HUES64 (cell line): ENCODE measurements around the gene TRAPPC10.

Experiments used
- H3K27ac ChIP-seq: 2 replicates; pipeline ENCODE4 v1.7.0; 2013; ENCODE audit warnings: low read depth, low read length, inconsistent platforms
- H3K27me3 ChIP-seq: 2 replicates; pipeline ENCODE4 v1.6.1; 2013; ENCODE audit warnings: mild to moderate bottlenecking, low read length; ENCODE audit not compliant: insufficient read depth
- H3K36me3 ChIP-seq: 2 replicates; pipeline ENCODE4 v1.6.1; 2013; ENCODE audit warnings: mild to moderate bottlenecking, low read length; ENCODE audit not compliant: insufficient read depth
- H3K4me1 ChIP-seq: 2 replicates; pipeline ENCODE4 v1.6.1; 2013; ENCODE audit warnings: mild to moderate bottlenecking, low read length, moderate library complexity; ENCODE audit not compliant: insufficient read depth
- H3K4me3 ChIP-seq: 2 replicates; pipeline ENCODE4 v1.5.1; 2013; ENCODE audit warnings: mild to moderate bottlenecking, low read length, moderate library complexity
- H3K9ac ChIP-seq: 2 replicates; pipeline ENCODE4 v1.6.1; 2013; ENCODE audit warnings: mild to moderate bottlenecking, low read depth, low read length
- H3K9me3 ChIP-seq: 2 replicates; pipeline ENCODE4 v1.6.1; 2013; ENCODE audit warnings: low read depth, low read length; ENCODE audit not compliant: insufficient read depth
- WGBS: fragments of 150-250, 120-280 bp; methylation state at CpG from one replicate; pipeline ENCODE4 v1.1.7; 2013; ENCODE audit warnings: missing lambda C conversion rate; 5-methylcytosine and 5-hydroxymethylcytosine counted together

TRAPPC10 gene

DNA sequence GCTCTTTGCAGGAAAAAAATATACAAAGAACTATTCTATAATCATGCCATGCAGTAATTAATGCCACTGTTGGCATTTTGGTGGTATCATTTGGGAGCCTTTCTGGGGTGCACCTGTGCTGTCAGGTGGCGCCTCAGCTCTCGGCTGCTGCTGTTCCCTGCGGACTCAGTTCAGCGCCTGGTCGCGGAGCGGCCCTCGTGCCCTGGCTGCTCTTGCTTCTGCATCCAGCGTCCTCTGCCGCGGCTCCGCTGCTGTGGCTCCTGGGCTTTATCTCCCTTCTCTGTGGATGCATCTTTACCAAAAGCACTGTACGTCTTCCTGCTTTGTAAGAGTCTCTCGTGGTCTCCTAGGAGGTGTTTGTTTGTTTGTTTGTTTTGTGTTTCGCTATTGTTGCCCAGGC lies 60.0 kb downstream of the TRAPPC10 start:
- H3K9ac ChIP-seq = no peak overlapping the region
- peaks cover 1% of the 10 kb centered on the region; the same call in 1 of the 2 replicates for H3K4me1 ChIP-seq
- WGBS = 95% methylated on average over 15 of the region's 15 CpGs
- no peaks in the 10 kb centered on the region for H3K27me3 ChIP-seq
- H3K9me3 ChIP-seq = no peaks in the 10 kb centered on the region
- H3K27ac ChIP-seq = no peak overlapping the region
- H3K36me3 ChIP-seq = peaks cover 44% of the 10 kb centered on the region
- H3K4me3 ChIP-seq = no peak overlapping the region

DNA sequence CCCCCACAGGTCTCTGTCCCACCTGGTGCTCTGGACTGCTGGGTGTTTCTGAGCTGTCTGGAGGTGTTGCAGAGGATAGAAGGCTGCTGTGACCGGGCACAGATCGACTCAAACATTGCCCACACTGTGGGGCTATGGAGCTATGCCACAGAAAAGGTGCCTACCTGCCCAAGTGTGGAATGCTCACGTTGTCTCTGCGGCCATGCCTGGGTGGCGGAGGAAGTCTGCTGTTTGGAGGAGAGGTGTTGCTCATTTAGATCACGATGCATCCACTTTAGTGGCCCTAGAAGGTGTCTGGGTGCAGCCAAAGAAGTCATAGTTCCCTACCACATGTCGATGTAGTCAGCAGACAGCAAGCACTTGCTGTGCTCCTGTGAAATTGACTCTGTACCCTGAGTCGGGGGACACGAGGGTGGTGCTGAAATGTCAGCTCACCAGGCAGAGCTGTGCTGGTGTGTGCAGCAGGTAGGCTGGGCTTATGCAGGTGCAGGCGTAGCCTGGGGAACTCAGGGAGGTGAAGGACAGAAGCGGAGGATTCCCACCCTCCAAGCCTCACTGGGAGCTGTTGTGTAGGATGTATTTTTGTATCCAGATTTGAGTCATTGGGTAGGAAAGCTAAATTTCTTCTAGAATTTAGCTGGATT lies 62.3 kb downstream of the TRAPPC10 start:
- Histone ChIP-seq H3K4me1 (0 out of 2 replicates have a peak, but pooled peaks cover 4% of the 10 kb centered on the region), H3K27me3 (no peaks in the 10 kb centered on the region), H3K9me3 (no peaks in the 10 kb centered on the region), H3K4me3 (no peak overlapping the region), H3K9ac (no peak overlapping the region), H3K36me3 (peaks cover 59% of the 10 kb centered on the region), H3K27ac (no peak overlapping the region)
- 94% methylated on average over 11 of the region's 11 CpGs for WGBS

GRCh38 chr21:44076316-44076715 lies 64.2 kb downstream of the TRAPPC10 start:
- H3K27me3 ChIP-seq = no peaks in the 10 kb centered on the region
- H3K9me3 ChIP-seq = no peaks in the 10 kb centered on the region
- H3K4me1 ChIP-seq = 0 out of 2 replicates have a peak, but pooled peaks cover 4% of the 10 kb centered on the region
- H3K4me3 ChIP-seq = no peak overlapping the region
- H3K36me3 ChIP-seq = peaks cover 74% of the 10 kb centered on the region
- H3K27ac ChIP-seq = no peak overlapping the region
- WGBS = 93% methylated on average over 5 of the region's 5 CpGs
- H3K9ac ChIP-seq = no peak overlapping the region

DNA sequence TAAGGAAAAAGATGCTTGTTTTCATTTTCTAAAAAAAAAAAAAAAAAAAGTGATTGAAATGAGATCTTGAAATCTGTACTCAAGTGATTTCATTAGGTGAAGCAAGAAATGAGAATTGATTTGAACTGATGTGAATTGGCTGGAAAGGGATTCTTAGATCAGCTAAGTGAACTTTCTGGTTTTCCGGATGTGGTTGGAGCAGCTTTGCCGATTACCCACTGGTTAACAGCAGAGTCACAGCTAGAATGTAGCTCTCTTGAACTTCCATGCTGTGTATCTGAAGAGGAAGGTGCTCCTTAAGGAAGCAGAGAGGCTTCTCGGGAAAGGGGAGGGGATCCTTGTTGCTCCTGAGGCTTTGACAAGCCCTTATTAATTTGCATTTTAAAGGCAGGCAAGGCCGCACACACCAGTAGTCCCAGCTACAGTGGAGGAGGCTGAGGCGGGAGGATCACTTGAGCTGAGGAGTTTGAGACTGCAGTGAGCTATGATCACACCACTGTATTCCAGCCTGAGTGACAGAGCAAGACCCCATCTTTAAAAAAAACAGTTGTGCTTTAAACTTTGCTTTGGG lies 66.4 kb downstream of the TRAPPC10 start:
- no peak overlapping the region for H3K4me3 ChIP-seq
- 65% methylated on average over 5 of the region's 5 CpGs for WGBS
- H3K27ac ChIP-seq = no peak overlapping the region
- 0 out of 2 replicates have a peak, but pooled peaks cover 4% of the 10 kb centered on the region for H3K4me1 ChIP-seq
- no peaks in the 10 kb centered on the region for H3K9me3 ChIP-seq
- H3K27me3 ChIP-seq = no peaks in the 10 kb centered on the region
- peaks cover 90% of the 10 kb centered on the region for H3K36me3 ChIP-seq
- no peak overlapping the region for H3K9ac ChIP-seq

- 0 out of 2 replicates have a peak, but pooled peaks cover 4% of the 10 kb centered on the region for H3K4me1 ChIP-seq
- no peaks in the 10 kb centered on the region for H3K27me3 ChIP-seq
- H3K9me3 ChIP-seq = no peaks in the 10 kb centered on the region
- H3K9ac ChIP-seq = no peak overlapping the region
- 90% methylated on average over 2 of the region's 3 CpGs for WGBS
- H3K36me3 ChIP-seq = peaks cover 93% of the 10 kb centered on the region
- H3K4me3 ChIP-seq = no peak overlapping the region
- H3K27ac ChIP-seq = no peak overlapping the region
Measured at GRCh38 chr21:44079446-44079845, 67.3 kb downstream of the TRAPPC10 start.

GRCh38 chr21:44079846-44080245 lies 67.7 kb downstream of the TRAPPC10 start:
- Histone ChIP-seq H3K9ac (no peak overlapping the region), H3K4me1 (0 out of 2 replicates have a peak, but pooled peaks cover 4% of the 10 kb centered on the region), H3K4me3 (no peak overlapping the region), H3K36me3 (peaks cover 93% of the 10 kb centered on the region), H3K27me3 (no peaks in the 10 kb centered on the region), H3K9me3 (no peaks in the 10 kb centered on the region), H3K27ac (no peak overlapping the region)
- WGBS = 97% methylated on average over 6 of the region's 7 CpGs

DNA sequence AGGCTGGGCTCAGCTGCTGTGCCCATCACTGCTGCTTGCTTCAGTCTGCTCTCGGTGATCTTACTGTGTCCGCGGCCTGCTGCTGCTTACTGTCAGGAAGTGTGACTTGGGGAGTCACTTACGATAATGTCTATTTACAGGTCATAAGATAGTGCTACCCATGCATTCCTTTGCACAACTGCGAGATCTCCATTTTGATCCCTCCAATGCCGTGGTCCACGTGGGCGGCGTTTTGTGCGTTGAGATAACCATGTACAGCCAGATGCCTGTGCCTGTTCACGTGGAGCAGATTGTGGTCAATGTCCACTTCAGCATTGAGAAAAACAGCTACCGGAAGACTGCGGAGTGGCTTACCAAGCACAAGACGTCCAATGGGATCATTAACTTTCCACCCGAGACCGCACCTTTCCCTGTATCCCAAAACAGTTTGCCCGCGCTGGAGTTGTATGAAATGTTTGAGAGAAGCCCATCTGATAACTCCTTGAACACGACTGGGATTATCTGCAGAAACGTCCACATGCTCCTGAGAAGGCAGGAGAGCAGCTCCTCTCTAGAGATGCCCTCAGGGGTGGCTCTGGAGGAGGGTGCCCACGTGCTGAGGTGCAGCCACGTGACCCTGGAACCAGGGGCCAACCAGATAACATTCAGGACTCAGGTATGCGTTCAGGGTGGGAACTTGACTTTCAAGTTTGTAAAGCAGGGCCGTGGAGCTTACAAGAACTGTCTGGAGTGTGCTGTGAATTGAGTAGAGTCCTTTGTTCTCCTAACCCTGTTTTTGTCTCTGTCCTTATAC lies 70.7 kb downstream of the TRAPPC10 start:
- H3K36me3 ChIP-seq = peaks cover 92% of the 10 kb centered on the region
- H3K9ac ChIP-seq = no peak overlapping the region
- H3K27me3 ChIP-seq = no peaks in the 10 kb centered on the region
- no peaks in the 10 kb centered on the region for H3K9me3 ChIP-seq
- no peak overlapping the region for H3K4me3 ChIP-seq
- 97% methylated on average over 24 of the region's 24 CpGs for WGBS
- 0 out of 2 replicates have a peak, but pooled peaks cover 4% of the 10 kb centered on the region for H3K4me1 ChIP-seq
- no peak overlapping the region for H3K27ac ChIP-seq

GRCh38 chr21:44083631-44084291 lies 71.7 kb downstream of the TRAPPC10 start:
- H3K4me3 ChIP-seq = no peak overlapping the region
- H3K36me3 ChIP-seq = peaks cover 92% of the 10 kb centered on the region
- no peaks in the 10 kb centered on the region for H3K27me3 ChIP-seq
- no peaks in the 10 kb centered on the region for H3K4me1 ChIP-seq
- no peak overlapping the region for H3K9ac ChIP-seq
- WGBS = 95% methylated on average over 16 of the region's 16 CpGs
- no peak overlapping the region for H3K27ac ChIP-seq
- no peaks in the 10 kb centered on the region for H3K9me3 ChIP-seq

DNA sequence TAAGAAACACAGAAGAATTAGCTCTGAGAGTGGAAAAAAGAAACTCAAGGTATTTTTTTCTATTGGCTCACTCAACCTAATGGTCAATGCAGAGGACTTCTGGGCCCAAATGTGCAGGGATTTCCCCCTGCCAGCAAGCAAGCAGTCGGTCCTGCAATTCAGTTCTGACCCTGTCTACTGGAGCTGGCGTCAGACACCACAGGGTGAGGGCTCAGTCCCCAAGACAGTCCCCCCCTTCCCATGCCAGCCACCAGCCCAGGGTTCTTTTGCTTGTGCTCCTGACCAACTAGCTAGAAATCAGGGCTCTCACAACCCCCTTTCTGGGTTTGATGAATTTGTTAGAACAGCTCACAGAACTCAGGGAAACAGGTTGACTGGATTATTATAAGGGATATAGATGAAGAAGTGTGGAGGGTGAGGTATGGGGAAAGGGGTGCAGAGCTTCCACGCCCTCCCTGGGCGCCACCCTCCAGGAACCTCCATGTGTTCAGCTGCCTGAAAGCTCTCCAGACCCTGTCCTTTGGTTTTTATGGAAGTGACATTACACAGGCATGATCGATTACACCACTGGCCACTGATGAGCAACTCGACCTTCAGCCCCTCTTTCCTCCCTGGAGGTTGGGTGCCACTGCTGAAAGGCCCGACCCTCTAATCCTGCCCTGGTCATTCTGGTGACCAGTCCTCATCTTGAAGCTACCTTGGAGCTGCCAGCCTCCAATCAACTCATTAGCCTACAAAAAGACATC lies 72.6 kb downstream of the TRAPPC10 start:
- Histone ChIP-seq H3K9me3 (no peaks in the 10 kb centered on the region), H3K4me1 (no peaks in the 10 kb centered on the region), H3K27ac (no peak overlapping the region), H3K4me3 (no peak overlapping the region), H3K36me3 (peaks cover 91% of the 10 kb centered on the region), H3K27me3 (no peaks in the 10 kb centered on the region), H3K9ac (no peak overlapping the region)
- 91% methylated on average over 7 of the region's 7 CpGs for WGBS

GRCh38 chr21:44085491-44086321 lies 73.6 kb downstream of the TRAPPC10 start:
- H3K9me3 ChIP-seq = no peaks in the 10 kb centered on the region
- H3K36me3 ChIP-seq = peaks cover 92% of the 10 kb centered on the region
- no peak overlapping the region for H3K27ac ChIP-seq
- H3K27me3 ChIP-seq = no peaks in the 10 kb centered on the region
- WGBS = 93% methylated on average over 15 of the region's 15 CpGs
- H3K4me3 ChIP-seq = no peak overlapping the region
- no peaks in the 10 kb centered on the region for H3K4me1 ChIP-seq
- no peak overlapping the region for H3K9ac ChIP-seq
